Measurements from ENCODE around the gene ZNF624.
A peak's percentile ranks its signal among the peaks of the same experiment; 100 is the strongest.
"Not testable (repeated sequence)": the region's sequence is repeated elsewhere in the genome, so short reads cannot be mapped to it uniquely, and the experiment has no call there.

ZNF624 gene

DNA sequence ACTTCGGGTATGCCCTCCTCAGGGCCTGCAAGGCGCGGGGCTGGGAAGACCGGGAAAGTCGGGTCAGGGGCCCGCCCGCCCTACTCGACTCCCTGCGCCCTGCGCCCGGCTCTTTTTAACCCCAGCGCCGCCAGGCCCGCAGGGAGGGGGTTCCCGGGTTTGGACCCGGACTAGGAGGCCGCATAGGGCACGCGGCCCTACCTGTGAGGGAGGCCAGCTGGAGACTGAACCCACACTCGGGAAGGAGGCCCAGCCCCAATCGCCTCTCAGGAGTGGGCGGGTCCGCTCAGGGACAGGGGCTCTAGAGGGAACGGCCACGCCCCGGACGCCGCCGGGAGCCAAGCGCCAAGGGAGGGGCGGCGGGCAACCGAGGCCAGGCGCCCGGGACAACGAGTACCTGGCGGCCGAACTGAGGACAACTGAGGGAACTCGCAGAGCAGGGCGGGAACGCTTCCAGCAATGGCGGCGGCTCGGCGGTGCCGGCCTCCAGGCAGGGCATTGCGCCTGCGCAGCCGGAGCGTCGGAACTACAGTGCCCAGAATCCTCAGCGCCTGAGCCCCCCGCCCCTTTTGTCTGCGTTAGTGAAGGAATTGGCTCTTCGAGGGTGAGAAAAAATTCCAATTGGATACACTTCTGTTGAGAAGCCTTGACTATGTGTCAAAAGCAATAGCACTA lies at the start of gene ZNF624:
Gene ZNF624, minus strand, starts transcription at position 484 of the 675 bp plus-strand sequence.
- H3K4me3 ChIP-seq (ENCODE audit: low read depth, low read length) = peak within 1 kb of the TSS; percentile 86
- DNase-seq (ENCODE audit: low read depth) = peak; percentile 68

DNA sequence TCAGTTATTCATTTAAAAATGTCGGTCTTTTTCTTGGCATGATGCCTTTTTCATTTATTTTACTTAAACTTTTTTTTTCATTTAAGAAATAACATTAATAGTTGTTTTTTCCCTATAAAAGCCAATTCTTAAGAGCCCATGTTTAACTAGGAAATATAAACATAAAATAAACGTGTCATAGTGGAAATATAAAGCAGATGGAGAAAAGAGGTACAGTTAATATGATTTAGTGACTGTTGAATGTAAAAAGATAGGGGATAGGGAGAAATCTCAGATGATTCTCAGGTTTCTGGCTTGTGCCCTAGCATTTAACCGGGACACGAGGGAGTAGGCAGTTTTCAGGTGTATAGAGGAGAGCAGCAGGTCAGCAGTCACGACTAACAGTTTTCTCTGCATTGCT lies 44.0 kb upstream of the ZNF624 start:
- H3K4me3 ChIP-seq (ENCODE audit: low read depth, low read length); DNase-seq (ENCODE audit: low read depth): not testable (repeated sequence)

DNA sequence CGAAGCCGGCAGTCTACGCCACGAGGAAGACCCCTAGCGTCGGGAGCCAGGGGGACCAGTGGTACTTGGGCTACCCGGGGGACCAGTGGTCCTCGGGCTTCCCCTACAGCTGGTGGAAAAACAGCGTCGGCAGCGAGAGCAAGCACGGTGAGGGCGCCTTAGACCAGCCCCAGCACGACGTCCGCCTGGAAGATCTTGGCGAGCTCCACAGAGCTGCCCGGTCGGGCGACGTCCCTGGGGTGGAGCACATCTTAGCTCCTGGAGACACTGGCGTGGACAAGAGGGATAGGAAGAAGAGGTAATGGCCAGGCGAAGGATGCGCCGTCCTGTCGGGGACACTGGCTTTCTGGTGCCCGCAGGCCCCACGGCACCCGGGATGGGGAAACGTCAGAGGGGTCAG lies 36.8 kb upstream of the ZNF624 start:
- DNase-seq (ENCODE audit: low read depth); H3K4me3 ChIP-seq (ENCODE audit: low read depth, low read length): not testable (repeated sequence)

DNA sequence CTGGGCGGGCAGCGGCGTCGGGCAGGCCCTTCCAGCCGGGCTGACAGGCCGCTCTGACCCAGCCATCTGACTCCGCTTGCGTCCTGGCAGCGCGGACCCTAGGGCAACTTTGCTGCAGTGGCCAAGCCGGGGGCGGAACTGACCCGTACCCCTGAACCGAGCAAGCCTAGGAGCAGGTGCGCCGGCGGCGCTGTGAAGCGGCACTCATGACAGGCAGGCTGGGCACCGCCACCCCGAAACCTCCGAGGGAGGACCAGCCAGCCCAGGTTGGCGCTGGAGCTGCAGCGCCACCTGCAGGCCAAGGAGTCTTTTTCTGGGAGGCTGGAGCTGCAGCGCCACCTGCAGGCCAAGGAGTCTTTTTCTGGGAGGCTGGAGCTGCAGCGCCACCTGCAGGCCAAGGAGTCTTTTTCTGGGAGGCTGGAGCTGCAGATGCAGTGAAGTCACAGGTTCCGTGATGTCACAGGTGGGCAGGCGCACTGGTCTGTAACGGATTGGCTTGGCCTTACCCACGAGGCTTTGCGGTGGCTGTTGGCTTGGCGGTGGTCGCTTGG lies 36.2 kb upstream of the ZNF624 start, which contains the start of gene CCDC144A:
Gene CCDC144A, plus strand, starts transcription at position 511 of the 551 bp plus-strand sequence. CDS start 160 bp downstream, outside the sequence.
- not testable (repeated sequence) for DNase-seq (ENCODE audit: low read depth); H3K4me3 ChIP-seq (ENCODE audit: low read depth, low read length)

DNA sequence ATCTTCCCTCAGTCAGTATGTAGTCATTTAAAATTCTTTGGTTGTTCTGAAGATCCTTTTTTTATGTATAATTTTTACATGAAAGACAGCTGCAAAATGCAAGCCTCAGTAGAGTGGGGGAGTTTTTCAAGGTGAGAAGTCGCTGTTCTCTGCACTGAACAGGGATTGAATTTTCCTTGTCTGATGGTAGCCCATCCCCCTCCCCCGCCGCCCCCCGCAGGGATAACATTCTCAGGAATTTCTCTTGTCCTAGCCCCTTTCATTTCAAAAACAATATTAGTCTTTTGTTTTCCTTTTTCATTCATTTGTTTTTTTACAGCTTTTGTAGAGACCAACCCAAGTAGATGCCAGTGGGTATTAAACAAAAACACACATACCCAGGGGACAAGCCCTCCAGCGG lies 33.5 kb upstream of the ZNF624 start:
- H3K4me3 ChIP-seq (ENCODE audit: low read depth, low read length); DNase-seq (ENCODE audit: low read depth): not testable (repeated sequence)

DNA sequence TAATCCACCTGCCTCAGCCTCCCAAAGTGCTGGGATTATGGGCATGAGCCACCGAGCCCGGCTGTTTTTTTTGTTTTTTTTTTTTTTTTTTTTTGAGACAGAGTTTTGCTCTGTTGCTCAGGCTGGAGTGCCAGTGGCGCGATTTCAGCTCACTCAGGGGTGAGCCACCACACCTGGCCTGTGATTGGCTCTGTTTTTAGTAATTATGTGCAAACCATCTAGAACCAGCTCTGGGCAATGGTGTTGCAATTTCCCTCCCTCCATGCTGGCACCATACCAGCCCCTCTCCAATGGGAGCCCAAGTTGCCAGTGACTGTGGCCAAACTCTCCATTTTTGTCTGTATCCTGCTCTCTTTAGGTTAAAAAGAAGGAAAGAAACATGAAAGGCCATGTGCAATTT lies 32.4 kb upstream of the ZNF624 start:
- not testable (repeated sequence) for DNase-seq (ENCODE audit: low read depth); H3K4me3 ChIP-seq (ENCODE audit: low read depth, low read length)

DNA sequence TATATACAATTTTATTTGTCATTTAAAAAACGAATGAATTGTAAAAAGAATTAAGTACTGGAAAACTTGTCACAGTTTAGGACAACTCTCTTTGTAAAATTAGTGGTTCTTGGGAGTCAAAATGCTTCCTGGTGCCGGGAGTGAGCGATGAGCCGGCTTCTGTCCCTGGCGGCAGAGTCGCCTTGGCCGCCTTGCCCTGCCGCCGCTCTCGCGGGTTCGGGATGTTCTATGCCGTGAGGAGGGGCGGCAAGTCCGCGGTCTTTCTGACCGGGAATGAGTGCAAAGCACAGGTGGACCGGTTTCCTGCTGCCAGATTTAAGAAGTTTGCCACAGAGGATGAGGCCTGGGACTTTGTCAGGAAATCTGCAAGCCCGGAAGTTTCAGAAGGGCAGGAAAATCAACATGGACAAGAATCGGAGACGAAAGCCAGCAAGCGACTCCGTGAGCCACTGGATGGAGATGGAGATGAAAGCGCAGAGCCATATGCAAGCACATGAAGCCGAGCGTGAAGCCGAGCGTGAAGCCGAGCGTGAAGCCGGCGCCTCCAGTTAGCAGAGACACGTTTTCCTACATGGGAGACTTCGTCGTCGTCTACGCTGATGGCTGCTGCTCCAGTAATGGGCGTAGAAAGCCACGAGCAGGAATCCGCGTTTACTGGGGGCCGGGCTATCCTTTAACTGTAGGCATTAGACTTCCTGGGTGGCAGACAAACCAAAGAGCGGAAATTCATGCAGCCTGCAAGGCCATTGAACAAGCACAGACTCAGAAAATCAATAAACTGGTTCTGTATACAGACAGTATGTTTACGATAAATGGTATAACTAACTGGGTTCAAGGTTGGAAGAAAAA lies 29.9 kb upstream of the ZNF624 start:
- not testable (repeated sequence) for H3K4me3 ChIP-seq (ENCODE audit: low read depth, low read length); DNase-seq (ENCODE audit: low read depth)

DNA sequence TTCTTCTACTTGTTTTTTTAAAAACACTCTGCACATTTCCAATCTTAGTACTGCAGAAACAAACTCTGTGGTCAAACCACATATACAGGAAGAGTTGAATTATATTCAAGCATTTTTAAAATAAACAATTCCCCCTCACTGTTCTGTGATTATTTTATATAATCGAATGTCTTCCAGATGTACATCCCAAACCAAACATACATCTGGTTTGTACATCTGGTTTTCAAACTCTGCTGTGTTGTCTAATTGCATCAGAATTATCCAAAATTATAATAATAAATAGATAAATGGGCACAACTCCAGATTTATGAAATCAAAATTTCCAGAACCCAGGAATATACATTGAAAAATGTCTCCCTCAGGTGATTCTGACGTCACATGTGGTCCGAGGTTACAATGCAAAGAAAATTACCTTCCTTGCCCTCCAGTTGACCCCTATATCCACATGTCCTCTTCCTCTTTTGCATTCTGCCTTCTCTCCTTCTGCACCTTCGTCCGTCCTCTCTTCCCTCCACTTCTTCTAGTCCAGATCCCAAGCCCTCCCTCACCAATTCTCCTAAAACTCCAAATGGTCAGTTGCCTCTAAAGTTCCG lies 23.1 kb upstream of the ZNF624 start:
- H3K4me3 ChIP-seq (ENCODE audit: low read depth, low read length) = no peak overlapping the region
- no peak for DNase-seq (ENCODE audit: low read depth)

DNA sequence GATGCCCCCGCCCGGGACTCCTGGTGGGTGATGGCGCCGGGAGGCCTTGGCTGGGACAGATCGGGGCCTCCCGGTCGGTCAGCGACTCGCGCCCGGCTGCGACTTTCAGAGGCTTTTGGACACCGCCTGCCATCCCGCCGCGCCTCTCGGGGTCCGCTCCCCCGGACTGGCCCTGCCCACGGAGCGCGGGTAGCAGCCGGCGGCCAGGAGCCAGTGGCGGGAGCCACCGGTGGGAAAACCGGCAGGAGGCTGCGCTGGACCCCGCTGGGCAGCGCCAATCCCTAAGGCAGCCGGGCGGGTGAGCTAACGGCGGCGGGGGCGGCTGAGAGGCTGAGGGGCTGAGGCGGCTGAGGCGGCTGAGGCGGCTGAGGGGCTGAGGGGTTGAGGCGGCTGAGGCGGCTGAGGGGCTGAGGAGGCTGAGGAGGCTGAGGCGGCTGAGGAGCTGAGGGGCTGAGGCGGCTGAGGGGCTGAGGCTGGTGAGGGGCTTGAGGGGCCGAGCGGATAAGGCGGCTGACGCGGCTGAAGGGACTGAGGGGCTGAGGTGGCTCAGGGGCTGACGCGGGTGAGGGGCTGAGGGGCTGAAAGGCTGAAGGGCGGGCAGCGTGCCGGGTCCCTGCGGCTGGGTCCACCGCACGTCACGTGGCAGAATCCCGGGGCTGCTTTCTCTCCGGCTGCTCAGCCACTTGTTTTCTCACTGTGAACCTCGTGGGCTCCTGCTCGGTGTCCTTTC lies 13.4 kb upstream of the ZNF624 start:
- peak overlapping the region; percentile 32 for H3K4me3 ChIP-seq (ENCODE audit: low read depth, low read length)
- DNase-seq (ENCODE audit: low read depth) = not testable (repeated sequence)

DNA sequence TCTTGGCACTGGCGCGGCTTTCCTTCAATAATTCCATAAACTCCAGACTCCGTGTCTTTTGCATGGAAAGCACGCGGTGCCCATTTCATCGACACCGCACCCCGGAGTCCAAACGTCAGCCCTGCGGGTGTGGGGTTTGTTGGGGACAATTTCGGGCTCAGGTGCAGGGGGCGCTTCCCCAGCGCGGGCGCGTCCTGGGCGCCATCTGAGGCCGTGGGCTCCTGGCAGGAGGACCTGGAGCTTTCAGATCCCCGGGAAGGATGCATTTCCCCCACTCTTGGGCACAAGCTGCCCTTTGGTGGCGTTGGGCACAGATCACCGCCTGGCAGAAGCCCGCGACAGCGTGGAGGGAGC lies 12.9 kb upstream of the ZNF624 start:
- H3K4me3 ChIP-seq (ENCODE audit: low read depth, low read length) = peak overlapping the region; percentile 32
- DNase-seq (ENCODE audit: low read depth) = not testable (repeated sequence)

DNA sequence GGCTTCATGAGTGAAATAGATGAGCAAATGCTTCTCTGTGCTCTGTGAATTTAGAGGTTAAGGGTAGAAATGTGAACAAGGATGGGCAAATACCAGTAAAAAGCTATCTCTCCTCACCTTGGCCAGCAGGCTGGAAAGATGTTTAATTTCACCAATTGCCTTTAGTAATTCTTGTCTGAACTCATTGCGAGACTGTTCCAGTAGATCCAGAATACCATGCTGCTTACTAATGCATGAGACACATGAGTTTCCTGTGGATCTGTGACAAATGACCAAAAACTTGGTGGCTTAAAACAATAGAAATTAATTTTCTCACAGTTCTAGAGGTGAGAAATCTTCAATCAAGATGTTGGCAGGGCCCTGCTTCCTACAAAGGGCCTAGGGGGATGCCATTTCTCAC lies 9.3 kb upstream of the ZNF624 start:
- DNase-seq (ENCODE audit: low read depth) = no peak
- H3K4me3 ChIP-seq (ENCODE audit: low read depth, low read length) = no peak overlapping the region

DNA sequence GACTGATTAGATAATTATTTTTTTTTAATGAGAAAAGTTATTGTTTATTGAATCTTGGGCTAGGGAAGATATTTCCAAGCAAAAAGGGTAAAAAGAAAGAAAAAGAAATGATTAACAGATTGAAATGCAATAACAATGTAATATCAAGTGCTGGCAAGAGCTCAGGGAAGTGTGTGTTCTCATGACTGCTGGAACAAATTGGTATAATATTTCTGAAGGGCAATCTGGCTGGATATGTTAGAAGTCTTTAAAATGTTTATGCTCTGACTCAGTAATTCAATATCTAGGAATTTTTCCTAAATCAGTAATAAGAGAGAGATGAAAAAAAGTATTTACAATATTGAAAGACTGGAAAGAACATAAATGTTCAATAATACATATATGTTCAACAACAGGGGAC lies 7.6 kb upstream of the ZNF624 start:
- H3K4me3 ChIP-seq (ENCODE audit: low read depth, low read length) = no peak overlapping the region
- no peak for DNase-seq (ENCODE audit: low read depth)

DNA sequence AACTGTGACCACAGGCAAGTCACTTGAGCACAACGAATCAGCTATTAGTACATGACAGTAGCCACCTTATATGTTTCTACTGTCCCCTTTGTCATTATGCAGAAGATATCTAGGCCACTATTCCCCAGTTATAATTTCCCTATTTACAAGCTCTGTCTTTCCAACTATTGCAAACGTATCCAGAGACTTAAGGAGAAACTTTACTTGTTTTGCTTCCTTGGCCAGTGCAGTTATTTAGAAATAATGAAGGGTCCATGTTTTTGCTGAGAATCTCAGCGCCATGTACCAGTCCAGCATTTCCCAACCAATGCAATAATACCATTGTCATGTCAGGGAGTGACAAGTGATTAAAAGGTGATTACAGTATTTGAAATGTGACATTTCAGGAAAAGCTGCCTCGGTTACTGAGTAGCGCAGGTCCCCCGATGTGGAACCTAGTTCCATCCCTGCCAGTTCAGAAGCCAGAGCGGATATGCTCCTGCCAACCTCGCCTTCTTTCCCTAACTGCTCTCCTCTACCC lies 743 bp downstream of the ZNF624 start:
- DNase-seq (ENCODE audit: low read depth) = no peak
- peak overlapping the region; percentile 86 for H3K4me3 ChIP-seq (ENCODE audit: low read depth, low read length)

DNA sequence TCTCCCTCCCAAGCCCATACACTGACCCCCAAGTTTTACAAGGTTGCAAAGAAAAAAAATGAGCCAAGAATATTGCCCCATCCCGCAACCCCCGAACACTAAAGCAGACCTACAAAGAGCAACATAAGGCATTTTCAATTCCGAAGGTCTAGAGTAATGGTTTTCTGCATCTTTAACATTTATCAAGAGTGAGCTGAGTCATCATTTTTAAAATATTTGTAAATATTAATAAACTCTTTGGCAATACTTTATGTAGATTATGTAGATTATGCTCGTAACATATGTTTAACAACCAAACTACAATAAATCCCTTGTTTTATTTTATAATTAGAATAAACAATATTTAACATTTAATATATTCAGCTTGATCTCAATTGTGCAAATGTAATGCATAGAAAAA lies 1.4 kb downstream of the ZNF624 start:
- H3K4me3 ChIP-seq (ENCODE audit: low read depth, low read length) = no peak overlapping the region
- no peak for DNase-seq (ENCODE audit: low read depth)

DNA sequence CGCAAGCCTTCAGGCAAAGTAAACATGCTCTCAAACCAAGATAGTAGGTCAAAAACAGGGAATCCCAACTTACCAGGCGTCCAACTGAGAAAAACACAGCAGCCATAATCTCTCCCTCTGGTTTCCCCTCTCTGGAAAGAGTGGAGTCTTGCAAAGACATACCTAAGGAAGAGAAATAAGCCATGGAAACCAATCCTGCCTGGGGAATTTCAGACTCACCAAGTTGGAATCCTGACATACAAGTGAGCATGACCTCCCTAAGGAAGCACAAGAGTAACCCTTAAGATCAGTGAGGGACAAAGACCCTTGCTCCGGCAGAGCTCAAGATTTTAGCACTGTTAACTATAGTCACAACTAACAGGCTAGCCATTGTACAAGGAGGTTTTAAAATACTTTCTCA lies 4.1 kb downstream of the ZNF624 start:
- H3K4me3 ChIP-seq (ENCODE audit: low read depth, low read length) = no peak overlapping the region
- DNase-seq (ENCODE audit: low read depth) = no peak

DNA sequence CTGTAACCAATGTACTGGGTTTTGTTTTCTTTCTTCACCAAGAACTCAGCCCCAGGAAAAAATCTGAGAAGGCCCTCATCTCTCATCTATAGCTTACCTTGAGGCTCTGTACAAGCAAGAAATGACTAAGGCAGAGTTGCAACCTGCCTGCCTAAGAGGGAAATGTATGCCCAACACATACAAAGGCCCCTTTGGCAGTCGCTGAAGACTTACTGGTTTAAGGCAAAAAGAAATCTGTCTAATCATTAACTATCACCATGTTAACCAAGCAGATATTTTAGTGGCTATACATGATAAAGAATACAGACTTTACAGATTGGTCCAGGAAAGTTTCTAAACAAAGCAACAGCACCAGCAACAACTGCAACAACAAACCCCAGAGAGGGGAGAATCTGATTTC lies 14.2 kb downstream of the ZNF624 start:
- H3K4me3 ChIP-seq (ENCODE audit: low read depth, low read length) = no peak overlapping the region
- DNase-seq (ENCODE audit: low read depth) = no peak

DNA sequence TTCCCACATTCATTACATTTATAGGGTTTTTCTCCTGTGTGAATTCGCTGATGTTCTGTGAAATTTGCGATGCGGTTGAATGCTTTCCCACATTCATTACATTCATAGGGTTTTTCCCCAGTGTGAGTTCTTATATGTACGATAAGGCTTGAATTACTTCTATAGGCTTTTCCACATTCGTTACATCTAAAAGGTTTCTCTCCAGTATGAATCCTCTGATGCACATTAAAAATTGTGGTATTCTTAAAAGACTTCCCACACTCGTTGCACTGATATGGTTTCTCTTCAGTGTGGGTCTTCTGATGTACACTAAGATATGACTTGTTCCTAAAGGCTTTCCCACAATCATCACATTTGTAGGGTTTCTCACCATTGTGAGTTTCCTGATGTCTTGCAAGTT lies 30.4 kb downstream of the ZNF624 start:
- DNase-seq (ENCODE audit: low read depth) = no peak
- H3K4me3 ChIP-seq (ENCODE audit: low read depth, low read length) = no peak overlapping the region

DNA sequence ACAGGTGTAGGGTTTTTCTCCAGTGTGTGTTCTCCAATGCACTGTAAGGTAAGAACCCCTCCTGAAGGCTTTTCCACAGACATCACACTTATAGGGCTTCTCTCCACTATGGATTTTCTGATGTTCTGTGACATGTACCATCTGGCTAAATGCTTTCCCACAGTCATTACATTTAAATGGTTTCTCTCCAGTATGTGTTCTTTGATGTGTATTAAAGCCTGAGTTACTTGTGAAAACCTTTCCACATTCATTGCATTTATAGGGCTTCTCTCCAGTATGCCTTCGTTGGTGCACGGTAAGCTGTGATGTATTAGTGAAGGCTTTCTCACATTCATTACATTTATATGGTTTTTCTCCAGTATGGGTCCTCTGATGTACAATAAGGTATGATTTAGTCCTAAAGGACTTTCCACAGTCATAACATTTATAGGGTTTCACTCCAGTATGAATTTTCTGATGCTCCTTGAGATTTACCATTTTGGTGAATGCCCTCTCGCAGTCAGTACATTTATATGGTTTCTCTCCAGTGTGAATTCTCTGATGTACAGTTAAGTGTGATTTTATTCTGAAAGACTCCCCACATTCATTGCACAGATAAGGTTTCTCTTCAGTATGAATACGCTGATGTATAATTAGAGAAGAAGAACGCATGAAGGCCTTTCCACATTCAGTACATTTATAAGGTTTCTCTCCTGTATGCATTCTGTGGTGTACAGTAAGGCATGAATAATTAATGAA lies 30.9 kb downstream of the ZNF624 start:
- H3K4me3 ChIP-seq (ENCODE audit: low read depth, low read length) = no peak overlapping the region
- DNase-seq (ENCODE audit: low read depth) = no peak
